Activated CD8-positive, alpha-beta memory T cell treated with anti-CD3 and anti-CD28 coated beads for 1 hour (primary cell): ENCODE measurements around the gene RPS27L.

ENCODE experiments used
- DNase-seq, 2 donors: peaks; one replicate each; pipeline ENCODE4 v3.0.0-alpha.2; 2020; ENCODE audit warnings: low read depth in 1 of 2; ENCODE audit errors: extremely low read depth in 1 of 2

The RPS27L gene

DNA sequence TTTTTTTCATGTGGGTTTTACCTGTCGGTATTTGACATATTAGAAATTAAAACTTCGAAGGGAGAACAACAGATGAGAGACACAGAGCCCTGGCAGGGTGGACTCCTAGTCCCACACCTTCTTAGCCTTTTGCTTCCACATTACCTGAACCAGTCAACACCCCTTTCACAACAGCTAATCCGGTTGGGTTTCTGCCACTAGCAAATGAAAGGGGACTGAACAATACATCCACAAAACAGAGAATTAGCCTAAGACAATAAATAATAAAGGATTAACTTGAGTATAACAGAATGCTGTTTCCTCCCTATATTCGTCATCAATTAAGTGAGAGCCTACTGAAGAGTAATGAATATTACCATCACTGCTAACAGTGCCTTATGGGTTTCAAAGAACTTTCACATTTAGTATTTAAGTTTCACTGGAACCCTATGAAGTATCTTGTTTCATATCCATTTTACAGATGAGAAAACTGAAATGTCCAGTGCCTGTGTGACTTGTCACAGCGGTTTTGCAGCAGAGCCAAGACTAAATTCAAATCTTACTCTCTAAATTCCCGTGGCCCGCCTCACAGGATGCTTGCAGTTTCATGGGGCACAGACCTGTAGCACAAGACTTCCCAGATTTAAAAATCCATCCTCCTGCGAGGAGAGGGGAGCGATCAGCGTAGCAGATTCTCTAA lies 31.1 kb upstream of the RPS27L start:
- no peak for DNase-seq

DNA sequence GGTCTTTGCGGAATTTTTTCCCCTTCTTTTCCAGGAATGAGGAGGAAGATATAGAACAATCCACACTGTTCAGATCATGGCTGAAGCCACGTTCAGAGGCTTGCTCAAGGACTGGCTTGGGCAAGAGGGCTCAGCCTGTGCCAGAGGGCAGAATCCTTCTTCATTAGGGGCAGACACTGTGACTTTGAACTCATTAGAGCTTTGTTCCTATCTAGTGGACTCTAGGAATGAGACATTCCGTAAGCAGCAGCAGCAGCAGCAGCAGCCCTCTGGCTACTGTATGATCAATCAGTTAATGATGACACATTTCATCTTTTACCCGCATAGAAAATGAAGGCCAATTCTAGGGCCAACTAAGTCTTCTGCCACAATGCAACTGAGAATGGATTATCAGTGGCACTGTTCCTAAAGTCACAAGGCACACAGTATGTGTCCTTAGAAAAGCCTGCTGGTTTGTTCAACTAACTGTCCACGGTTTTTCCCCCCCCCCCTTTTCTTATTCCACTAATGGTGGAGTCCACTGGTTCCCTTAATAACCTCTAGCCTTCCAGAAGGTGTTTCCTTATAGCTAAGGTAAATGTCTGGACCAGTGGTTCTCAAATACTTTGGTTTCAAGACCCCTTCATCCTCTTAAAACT lies 30.4 kb upstream of the RPS27L start:
- no peak for DNase-seq

DNA sequence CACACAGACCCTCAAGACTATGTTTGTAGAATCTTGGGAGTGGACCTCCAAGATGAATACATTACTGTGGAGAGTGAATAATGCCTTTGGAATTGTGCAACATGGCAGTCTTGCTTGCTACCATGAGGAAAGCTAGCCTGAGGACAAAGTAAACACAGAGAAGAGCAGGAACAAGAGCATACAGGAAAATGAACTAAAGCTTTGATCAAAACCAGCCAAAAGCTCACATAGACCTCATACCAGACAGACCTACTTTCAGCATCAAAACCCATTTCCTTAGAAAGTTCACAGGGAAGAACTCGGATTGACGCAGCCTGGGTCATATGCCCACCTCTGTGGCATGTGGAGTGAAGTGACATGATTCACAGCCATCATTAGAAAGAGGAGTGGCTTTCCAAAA lies 28.8 kb upstream of the RPS27L start:
- no peak for DNase-seq

DNA sequence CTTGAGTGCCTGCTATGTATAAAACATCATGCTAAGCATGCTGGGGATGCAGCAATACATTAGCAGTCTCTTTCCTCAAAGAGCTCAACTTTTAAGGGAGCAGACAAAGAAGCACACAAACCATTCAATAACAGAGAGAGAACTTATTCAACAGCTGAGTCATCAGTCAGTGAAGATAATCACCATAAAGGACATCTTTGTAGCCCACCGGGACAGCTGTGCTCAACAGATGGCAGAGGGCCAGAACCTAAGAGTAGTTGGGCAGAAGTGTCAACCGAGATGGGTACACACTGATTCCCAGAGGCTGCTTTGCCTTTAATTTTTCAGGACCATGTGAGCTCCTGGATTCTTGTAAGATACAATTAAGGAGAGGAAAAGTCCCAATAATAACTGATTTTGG lies 27.9 kb upstream of the RPS27L start:
- DNase-seq = no peak

DNA sequence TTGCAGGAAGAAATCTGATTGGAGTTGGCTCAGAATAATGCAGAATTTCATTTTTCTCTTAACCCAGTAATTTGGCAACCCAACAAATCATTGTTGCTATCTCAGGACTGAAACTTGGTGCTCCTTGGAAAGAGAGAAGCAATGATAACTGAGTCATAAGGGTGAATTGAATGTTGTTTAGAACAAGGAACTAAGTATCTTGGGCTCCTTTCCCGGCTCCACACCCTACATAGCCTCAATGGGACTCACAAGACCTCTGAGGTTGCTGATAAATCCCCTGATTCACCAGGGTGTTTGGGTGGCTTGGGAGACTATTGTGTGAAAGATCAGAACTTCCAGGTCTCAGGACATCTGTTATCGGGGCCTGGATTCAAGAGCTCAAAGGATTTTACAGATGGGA lies 24.4 kb upstream of the RPS27L start:
- no peak for DNase-seq

DNA sequence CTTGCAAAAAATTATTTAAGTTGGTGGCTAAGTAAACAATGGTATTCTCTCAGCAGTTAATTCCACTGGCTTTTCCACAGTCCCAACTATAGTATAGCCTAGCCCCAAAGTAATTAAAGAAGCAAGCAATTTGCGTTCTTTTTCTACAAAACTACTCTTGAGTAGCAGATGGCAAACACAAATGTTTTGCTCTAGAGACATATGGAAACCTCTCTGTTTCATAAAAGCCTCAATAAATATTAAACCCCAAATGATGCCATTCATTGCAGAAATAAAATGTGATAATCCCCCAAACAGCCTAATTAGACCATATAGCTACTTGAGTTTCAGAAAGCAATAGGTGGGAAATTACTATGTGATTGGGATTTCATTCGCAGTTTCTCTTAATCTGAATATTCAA lies 23.5 kb upstream of the RPS27L start:
- DNase-seq = no peak

DNA sequence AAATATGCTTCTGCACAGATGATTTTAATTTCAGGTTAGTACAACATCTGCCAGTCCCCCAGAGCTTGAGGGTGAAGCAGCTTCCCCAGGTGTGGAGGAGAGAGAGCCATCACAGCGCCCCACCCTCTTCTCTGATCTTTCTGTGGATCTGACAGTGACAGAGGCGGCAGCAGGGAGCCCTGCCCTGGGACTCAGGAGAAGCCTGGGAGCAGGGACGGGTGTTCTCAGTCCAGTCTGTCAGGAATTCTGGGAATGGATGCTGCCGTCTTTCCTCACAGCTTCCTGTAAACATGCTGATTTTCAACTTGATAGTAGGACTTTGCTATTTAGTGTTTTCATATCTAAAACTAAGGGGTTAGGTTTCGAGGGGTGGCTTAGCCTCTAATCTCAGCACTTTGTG lies 20.8 kb upstream of the RPS27L start:
- no peak for DNase-seq

DNA sequence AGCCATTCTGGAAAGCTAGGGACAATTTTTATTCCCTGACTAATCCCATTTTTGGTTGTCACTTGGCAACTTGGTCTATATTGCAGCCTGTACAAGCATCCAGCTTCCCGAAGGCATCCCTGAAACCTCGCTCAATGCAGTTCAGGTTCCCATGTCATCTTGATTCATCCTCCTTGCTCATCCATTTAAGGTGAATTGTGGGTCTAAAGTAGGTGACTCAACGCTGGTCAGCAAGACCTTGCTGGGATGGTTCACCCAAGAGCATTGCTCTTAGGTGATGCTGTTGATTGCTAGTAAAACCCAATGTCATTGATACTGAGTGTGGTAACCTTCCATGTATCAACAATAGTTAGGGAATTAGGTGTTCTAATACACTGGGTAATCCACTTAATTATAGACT lies 19.0 kb upstream of the RPS27L start:
- no peak for DNase-seq

DNA sequence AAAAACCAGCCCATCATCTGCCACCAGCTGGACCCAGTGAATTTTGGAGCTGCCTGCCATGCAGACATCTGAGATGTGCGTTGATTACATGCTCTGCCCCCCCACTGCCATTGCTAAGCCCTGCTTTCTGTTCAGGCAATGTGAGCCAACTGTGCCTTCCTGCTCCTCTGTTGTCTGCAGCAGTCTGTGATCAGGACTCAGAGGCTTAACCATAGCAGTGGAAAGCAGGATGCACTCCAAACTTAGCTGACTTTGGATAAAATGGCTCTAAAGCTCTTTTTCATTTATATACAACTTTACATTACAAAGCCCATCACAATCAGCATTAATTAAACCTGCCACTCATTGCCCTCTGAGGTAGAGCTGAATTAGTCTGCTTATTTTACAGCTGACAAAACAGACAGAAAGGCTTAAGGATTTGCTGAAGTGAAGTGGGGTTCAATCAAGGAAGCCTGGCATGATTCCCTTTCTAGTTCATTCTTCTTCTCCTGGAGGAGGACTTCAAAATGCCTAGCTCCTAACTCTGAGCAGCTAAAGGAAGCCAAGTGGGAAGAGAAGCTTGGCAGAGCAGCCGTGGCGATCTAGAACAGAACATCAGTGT lies 15.7 kb upstream of the RPS27L start:
- no peak for DNase-seq

DNA sequence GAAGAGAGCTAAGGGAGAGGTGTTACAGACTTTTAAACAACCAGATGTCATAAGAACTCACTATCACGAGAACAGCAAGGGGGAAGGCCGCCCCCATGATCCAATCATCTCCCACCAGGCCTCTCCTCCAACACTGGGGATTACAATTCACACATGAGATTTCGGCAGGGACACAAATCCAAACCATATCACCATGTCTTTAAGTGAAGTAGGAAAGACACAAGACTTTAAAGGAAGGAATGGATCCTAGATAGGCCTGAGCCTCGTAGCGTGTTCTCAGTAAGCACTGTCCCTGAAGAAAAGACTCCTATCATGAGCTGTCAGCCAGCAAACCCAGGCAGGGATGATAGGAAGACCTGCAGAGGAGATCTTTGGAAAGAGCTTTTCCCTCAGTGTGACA lies 15.1 kb upstream of the RPS27L start:
- DNase-seq = no peak

DNA sequence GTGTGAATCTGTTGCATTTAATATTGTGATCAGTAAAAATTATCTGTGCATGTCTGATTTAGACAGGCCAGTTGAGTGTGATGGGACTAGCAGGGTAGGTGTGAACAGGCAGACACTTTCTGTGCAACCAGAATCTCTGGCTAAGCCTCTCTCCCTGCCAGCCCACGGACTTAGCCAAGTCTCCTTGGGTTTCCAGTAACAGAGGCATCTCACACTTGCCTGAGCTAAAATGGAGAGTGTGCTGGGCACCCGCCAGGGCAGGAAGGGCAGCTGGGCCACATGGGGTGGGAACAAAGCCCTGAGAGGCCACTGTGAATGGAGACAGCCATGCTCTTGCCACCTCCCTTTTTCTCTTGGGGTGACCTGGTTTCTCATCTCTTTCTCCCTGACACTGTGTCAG lies 12.5 kb upstream of the RPS27L start:
- no peak for DNase-seq

DNA sequence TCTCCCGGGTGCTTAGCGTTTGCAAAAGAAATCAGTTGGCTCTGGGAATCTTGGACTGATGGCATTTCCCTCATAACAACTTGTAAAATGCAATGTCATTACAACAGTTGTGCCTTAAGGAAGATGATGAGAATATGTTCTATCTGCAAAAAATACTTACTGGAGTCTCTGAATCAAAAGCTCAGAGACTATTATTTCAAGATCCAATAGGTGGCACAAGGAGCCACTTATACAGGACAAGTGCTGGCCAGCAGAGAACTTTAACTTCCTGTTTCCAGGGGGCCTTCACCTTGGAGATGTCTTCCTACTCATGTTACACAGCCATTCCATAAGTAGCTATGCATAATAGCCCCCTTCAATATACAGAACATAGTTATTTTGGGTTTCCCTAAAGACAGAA lies 8.9 kb upstream of the RPS27L start:
- no peak for DNase-seq

DNA sequence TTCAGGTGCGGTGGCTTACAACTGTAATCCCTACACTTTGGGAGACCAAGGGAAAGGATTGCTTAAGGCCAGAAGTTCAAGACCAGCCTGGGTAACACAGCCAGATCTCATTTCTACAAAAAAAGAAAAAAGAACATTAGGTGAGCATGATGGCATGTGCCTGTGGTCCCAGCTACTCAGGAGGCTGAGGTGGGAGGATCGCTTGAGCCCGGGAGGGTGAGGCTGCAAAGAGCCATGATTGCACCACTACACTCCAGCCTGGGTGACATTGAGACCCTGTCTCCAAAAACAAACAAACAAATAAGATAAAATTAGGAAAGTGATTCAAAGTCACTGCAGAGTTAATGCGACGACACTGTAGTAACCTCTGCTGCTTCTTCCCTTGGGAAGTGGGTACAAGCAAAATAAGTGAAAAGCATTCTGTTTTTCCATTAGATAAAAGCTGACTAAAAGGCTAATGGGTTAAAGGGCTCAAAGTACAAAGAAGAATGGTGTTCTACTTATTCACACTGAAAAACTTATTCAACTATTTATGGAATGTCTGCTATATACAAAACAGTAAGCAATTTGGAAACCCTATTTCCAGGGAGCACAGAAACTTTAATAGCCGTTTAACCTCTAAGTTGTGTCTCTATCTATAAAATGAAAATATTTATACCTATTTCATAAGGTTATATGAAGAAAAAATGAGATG lies 8.0 kb upstream of the RPS27L start:
- no peak for DNase-seq

DNA sequence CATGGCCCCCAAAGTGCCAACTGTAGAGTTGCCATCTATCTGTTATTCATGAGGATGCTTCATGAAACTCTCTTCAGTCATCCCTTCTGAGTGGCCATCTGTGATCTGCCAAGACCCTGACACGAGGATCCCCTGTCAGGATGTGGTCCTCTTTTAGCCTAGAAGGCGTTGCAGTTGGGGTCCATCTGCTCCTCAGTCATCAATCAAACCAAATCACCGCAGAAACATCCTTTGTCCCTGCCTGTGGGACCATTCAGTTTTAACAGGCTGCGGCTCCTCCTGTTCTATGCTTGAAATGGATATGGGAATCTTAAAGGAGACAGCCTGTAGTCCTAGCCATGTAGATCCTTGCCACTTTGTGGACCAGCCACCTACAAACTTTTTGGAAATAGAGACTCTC lies 5.9 kb upstream of the RPS27L start:
- DNase-seq = no peak

DNA sequence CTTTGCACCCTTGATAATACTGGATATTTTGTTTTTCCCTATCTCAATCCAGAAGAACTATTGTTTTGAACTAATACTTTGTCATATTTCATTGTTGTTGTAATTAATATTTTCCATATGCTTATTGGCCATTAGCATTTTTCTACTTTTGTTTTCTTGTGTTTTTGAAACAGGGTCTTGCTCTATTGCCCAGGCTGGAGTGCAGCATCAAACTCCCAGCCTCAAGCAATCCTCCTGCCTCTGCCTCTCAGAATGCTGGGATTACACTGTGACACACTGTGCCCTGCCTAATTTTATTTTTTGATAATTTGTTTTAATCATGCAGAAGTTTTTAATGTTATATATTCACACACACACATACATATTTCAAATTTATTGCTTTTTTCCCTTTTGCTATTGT lies 3.4 kb upstream of the RPS27L start:
- no peak for DNase-seq

DNA sequence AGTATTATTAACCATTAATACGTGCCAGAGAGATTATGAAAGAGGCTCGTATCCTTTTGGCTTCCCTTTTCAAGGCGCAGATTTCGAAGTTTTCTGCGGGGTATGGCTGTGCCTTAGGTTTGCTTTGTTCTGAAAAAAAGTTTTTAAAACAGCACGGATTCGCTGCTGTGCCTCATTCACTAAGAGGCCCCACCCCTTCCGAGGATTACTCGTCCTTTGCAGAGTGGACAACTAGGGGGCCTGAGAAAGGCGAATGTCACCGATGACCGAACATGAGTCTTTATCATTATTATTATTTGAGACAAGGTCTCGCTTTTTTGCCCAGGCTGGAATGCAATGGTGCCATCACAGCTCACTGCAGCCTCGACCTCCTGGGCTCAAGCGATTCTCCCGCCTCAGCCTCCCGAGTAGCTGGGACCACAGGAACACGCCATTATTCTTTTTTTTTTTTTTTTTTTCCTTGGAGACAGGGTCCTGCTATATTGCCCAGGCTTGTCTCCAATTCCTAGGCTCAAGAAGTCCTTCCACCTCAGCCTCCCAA lies 684 bp upstream of the RPS27L start:
- no peak for DNase-seq

DNA sequence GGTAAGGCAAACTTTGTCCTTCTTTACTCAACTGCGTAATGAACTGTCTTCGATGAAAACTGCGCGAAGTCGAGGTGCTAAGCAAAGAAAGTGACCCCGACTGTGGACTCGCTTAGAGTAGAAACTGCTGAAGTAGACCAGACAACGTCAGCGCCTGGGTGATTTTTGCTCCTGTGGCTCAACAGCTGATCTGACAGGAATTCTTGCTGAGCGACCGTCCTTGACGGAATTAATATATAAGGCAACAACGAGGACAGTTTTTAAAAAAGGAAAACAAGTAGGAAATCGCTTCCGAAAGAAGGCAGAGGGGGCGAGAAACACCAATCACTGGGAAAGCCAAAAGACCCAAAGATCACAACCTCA lies 541 bp downstream of the RPS27L start:
- DNase-seq = no peak

DNA sequence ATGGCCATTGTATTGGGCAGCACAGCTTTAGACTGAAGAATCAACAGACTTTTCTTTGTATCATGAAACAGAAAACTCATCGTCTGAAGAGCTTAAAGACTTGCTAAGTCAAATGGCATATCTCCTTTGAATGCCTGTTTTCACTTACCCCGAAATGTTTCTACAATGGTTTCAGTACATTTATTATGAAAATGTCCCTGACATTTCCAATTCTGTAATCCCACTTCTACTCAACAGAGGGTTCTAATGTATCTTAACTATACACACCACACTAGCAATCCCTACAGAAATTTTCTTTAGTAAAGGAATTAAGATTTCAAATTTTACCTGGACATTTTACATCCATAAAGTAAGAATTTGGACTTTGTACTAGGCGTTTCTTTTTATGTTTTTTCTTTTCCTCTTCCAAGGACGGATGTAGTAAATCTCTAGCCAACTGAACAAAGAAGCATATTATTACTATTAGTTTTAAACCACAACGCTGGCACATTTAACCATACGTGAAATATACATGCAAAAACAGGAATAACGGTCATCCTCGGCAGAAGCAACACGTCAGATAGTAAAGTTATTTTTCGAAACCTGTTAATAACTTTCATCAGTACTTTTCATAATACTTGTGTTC lies 1.1 kb downstream of the RPS27L start:
- no peak for DNase-seq

DNA sequence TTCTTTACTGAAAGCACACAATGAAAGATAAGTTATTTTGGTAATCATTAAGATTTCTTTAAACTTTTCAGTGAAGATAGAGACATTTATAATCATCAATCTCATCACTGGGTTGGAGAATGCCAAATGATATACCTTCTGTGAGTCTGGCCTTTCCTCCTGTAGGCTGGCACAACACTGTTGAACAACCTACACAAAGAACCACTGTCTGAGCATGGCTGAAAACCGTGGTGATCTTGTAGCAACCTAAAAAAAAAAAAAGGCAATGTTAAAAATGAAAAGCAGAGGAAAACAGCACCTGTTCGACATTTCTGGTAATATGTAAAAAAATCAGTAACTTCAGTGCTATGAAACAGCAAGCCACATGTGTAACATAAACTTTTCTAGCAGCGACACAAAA lies 1.8 kb downstream of the RPS27L start:
- DNase-seq = no peak

DNA sequence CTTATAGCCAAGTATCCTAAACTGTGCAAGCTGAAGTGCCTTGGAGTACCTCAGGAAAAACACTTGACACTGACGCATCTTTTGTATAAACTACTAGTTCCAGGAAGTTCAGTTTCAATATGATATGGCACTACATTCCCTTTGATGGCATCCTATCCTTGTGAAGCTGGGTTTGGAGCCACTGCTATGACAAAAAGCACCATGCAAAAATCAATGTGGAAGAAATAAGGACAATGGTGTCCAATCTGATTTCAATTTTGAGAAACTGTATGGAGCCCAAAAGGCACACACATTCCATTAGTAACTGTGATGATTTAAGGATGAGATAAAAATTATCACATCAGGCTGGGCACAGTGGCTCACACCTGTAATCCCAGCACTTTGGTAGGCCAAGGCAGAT lies 5.6 kb downstream of the RPS27L start:
- DNase-seq = no peak

DNA sequence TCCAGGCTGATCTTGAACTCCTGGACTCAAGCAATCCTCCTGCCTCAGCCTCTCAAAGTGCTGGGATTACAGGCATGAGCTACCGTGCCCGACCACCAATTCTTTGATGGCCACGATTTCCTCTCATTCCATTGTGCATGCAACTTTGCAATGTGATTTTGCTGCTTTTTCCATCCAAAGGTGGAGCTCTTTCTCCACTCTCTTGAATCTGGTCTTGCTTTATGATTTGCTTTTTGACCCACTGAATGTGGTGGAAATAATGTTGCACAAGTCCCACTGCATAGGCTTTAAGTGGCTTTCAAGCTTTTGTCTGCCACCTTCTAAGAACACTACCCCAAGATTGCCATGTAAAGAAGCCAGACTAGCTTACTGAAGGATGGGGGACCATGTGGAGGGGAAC lies 10.6 kb downstream of the RPS27L start:
- DNase-seq = no peak
